ENCODE measurements around the gene CACNA1S. TPM values are rescaled to one million over a fixed set of nuclear protein-coding genes. Genes with fewer than 3 reads are reported as not detected.

The CACNA1S gene
- polyA plus RNA-seq, 1 of the 3 experiments (the other 2 are of a cell fraction), result not detected

DNA sequence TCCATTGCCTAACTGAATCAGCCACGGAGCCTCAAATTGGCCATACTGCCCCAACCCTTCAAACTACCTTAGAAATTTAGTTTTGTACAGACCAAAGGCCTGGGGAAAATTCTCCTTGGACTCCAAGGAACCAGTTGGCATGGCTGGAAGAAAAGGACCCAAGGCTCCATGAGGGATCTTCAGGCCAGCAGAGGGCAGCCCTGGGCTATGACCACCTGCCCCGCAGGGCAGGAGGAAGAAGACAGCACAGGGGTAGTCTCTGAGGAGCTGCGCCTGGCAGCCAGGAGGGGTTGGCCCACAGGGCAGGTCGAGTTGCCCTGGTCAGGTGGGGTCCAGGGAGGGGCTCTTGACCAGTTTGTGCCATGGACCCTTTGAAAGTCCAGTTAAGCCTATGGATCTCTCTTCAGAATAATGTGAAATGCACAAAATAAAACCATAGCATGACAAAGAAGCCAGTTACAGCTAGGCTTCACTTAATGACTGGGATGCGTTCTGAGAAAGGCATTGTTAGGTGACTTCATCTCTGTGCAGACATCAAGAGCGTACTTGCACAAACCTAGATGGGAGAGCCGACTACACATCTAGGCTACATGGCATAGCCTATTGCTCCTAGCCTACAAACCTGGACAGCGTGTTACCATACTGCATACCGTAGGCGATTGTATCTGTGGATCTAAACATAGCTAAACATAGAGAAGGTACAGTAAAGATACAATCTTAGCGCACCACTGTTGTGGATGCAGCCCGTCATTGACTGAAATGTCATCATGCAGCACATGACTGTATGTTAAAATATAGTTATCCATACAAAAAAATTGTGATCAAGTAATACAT lies 26.1 kb downstream of the CACNA1S start:
- no peaks in the 10 kb centered on the region for H4K20me1 ChIP-seq (ENCODE audit: insufficient read depth)
- no peaks in the 10 kb centered on the region for H3K9me3 ChIP-seq
- no peaks in the 10 kb centered on the region for H3K9me2 ChIP-seq
- no peak overlapping the region for H3K9ac ChIP-seq
- H3K27me3 ChIP-seq (ENCODE audit: insufficient read depth), result peaks cover 19% of the 10 kb centered on the region; the same call in 1 of the 2 replicates
- TF ChIP-seq SMC3 (IDR thresholded peaks at IDR 0.05; ENCODE audit: low read depth, low read length), result peak; percentile 67
- TF ChIP-seq GATA2 (CRISPR knock-in tag; IDR thresholded peaks at IDR 0.05), result no peak
- no peak for TF ChIP-seq REST (IDR thresholded peaks at IDR 0.05; ENCODE audit: low read depth, low read length)
- TF ChIP-seq RAD21 (IDR thresholded peaks at IDR 0.05; ENCODE audit: low read length), result peak; percentile 55
- TF ChIP-seq CTCF (IDR thresholded peaks at IDR 0.05), result peak; percentile 61
- TF ChIP-seq SIN3A (IDR thresholded peaks at IDR 0.05; ENCODE audit: borderline replicate concordance, low read depth, low read length), result no peak
- ChIA-PET POLR2A (no interaction called here), CTCF (interaction anchor here (0.7 to 2.1 kb wide), 8 partner anchors 12 to 276 kb away, joined by 3 to 8 read pairs (median 3); no protein-coding TSS in a partner anchor)
- H3K4me3 ChIP-seq (ENCODE audit: low read depth in 2 of 2, low read length in 1 of 2), result no peak overlapping the region; a peak in 1 of 4 replicates
- no peak overlapping the region for H2AFZ ChIP-seq (ENCODE audit: low read depth)
- no peak overlapping the region for H3K27ac ChIP-seq (ENCODE audit: low read depth in 2 of 2, low read length in 1 of 2)
- WGBS (ENCODE audit: low lambda C conversion rate), result 62% methylated on average over 10 of the region's 12 CpGs
- no peaks in the 10 kb centered on the region for H3K36me3 ChIP-seq (replicated peaks in 1 of 2; ENCODE audit: control insufficient read depth in 1 of 2, insufficient read depth in 2 of 2, low read length in 1 of 2)
- no peaks in the 10 kb centered on the region for H3K4me1 ChIP-seq (ENCODE audit: control insufficient read depth in 1 of 2, insufficient read depth in 2 of 2, low read depth in 1 of 2, low read length in 1 of 2)
- H3F3A ChIP-seq (replicated peaks; ENCODE audit: insufficient read depth), result no peaks in the 10 kb centered on the region
- DNase-seq, result peak; percentile 60
- H3K79me2 ChIP-seq (ENCODE audit: insufficient read depth), result no peaks in the 10 kb centered on the region
- no peak overlapping the region for H3K4me2 ChIP-seq

- H3K79me2 ChIP-seq (ENCODE audit: insufficient read depth), result no peaks in the 10 kb centered on the region
- no peaks in the 10 kb centered on the region for H3K9me2 ChIP-seq
- H3K36me3 ChIP-seq (replicated peaks in 1 of 2; ENCODE audit: control insufficient read depth in 1 of 2, insufficient read depth in 2 of 2, low read length in 1 of 2), result no peaks in the 10 kb centered on the region
- no peak overlapping the region for H3K4me3 ChIP-seq (ENCODE audit: low read depth in 2 of 2, low read length in 1 of 2)
- no peaks in the 10 kb centered on the region for H3F3A ChIP-seq (replicated peaks; ENCODE audit: insufficient read depth)
- no peaks in the 10 kb centered on the region for H4K20me1 ChIP-seq (ENCODE audit: insufficient read depth)
- no peak overlapping the region for H2AFZ ChIP-seq (ENCODE audit: low read depth)
- no peak overlapping the region for H3K4me2 ChIP-seq
- CTCF ChIA-PET, result interaction anchor here (0.6 to 2.0 kb wide), 4 partner anchors 30 to 1058 kb away, joined by 3 to 8 read pairs (median 3); no protein-coding TSS in a partner anchor
- H3K27ac ChIP-seq (ENCODE audit: low read depth in 2 of 2, low read length in 1 of 2), result no peak overlapping the region
- H3K9ac ChIP-seq, result no peak overlapping the region
- 54% methylated on average over 6 of the region's 6 CpGs for WGBS (ENCODE audit: low lambda C conversion rate)
- POLR2A ChIA-PET, result no interaction called here
- no peak for DNase-seq
- no peak for TF ChIP-seq YY1 (IDR thresholded peaks at IDR 0.05; ENCODE audit: low read depth)
- H3K4me1 ChIP-seq (ENCODE audit: control insufficient read depth in 1 of 2, insufficient read depth in 2 of 2, low read depth in 1 of 2, low read length in 1 of 2), result no peaks in the 10 kb centered on the region
- H3K9me3 ChIP-seq, result no peaks in the 10 kb centered on the region
- peaks cover 19% of the 10 kb centered on the region; the same call in 1 of the 2 replicates for H3K27me3 ChIP-seq (ENCODE audit: insufficient read depth)
These were observed 27.9 kb downstream of the CACNA1S start for GRCh38 chr1:201084295-201084694.

Data from SK-N-SH (cell line).